ENCODE results near the gene SPOP. TPM values are rescaled to one million over a fixed set of nuclear protein-coding genes. Genes with fewer than 3 reads are reported as not detected.
A peak's percentile ranks its signal among the peaks of the same experiment; 100 is the strongest.

SPOP gene
- total RNA-seq, 2 experiments from 2014 or later: 53.4 to 60.0 TPM

- Mint-ChIP-seq H3K9me3 (no peaks in the 10 kb centered on the region), H3K27ac (peak overlapping the region; percentile 81), H3K36me3 (peaks cover 10% of the 10 kb centered on the region), H3K27me3 (no peaks in the 10 kb centered on the region), H3K4me1 (ENCODE audit: low read depth) (peaks cover 26% of the 10 kb centered on the region), H3K4me3 (peak overlapping the region; percentile 30)
- intact Hi-C loops (cut with micrococcal nuclease): loop anchor here (1.0 to 5.0 kb wide), 8 partner anchors 13 to 283 kb away; partner anchors contain the start of genes KAT7, NXPH3 and PHB1
- no peak for DNase-seq
- ChIA-PET CTCF (interaction anchor here (0.6 to 24.6 kb wide), 50 partner anchors 8 to 399 kb away, joined by 3 to 564 read pairs (median 5); partner anchors contain the start of genes FAM117A, NXPH3, SLC35B1 and SPOP), POLR2A (interaction anchor here (0.7 to 2.0 kb wide), 10 partner anchors 12 to 126 kb away, joined by 3 to 9 read pairs (median 4); partner anchors contain the start of genes FAM117A, KAT7, SLC35B1 and SPOP)
Measured at GRCh38 chr17:49695698-49696232, 17.9 kb upstream of the SPOP start.

GRCh38 chr17:49694847-49695697 is 17.2 kb upstream of the SPOP start:
- CTCF ChIA-PET: interaction anchor here (0.7 to 24.6 kb wide), 31 partner anchors 13 to 399 kb away, joined by 3 to 564 read pairs (median 6); partner anchors contain the start of genes FAM117A, NXPH3, SLC35B1 and SPOP
- H3K4me3 Mint-ChIP-seq: peak overlapping the region; percentile 10

GRCh38 chr17:49692751-49693150 is 14.9 kb upstream of the SPOP start:
- Mint-ChIP-seq H3K9me3 (no peaks in the 10 kb centered on the region), H3K27me3 (no peaks in the 10 kb centered on the region), H3K4me1 (ENCODE audit: low read depth) (peaks cover 42% of the 10 kb centered on the region), H3K27ac (no peak overlapping the region), H3K36me3 (no peaks in the 10 kb centered on the region), H3K4me3 (no peak overlapping the region)
- intact Hi-C loops (cut with micrococcal nuclease): no loop called here
- ChIA-PET CTCF (interaction anchor here (1.2 to 24.6 kb wide), 2 partner anchors 16 to 121 kb away, joined by 5 to 564 read pairs; partner anchors contain the start of gene NXPH3), POLR2A (no interaction called here)
- no peak for DNase-seq

More at GRCh38 chr17:49694847-49695697, 17.2 kb upstream of the SPOP start:
- Mint-ChIP-seq H3K27me3 (no peaks in the 10 kb centered on the region), H3K36me3 (peaks cover 5% of the 10 kb centered on the region), H3K27ac (peak overlapping the region; percentile 81), H3K9me3 (no peaks in the 10 kb centered on the region), H3K4me1 (ENCODE audit: low read depth) (peaks cover 28% of the 10 kb centered on the region)
- POLR2A ChIA-PET: interaction anchor here (1.2 to 2.0 kb wide), 3 partner anchors 13 to 59 kb away, joined by 3 to 7 read pairs (median 7); partner anchors contain the start of gene SLC35B1
- intact Hi-C loops (cut with micrococcal nuclease): loop anchor here (1.0 to 5.0 kb wide), 2 partner anchors 120 to 283 kb away; partner anchors contain the start of genes NXPH3 and PHB1
- DNase-seq: peak; percentile 84

- ChIA-PET CTCF (interaction anchor here (24.6 kb wide), 1 partner anchor 120 kb away, joined by 564 read pairs; the partner anchor contains the start of gene NXPH3), POLR2A (no interaction called here)
- no peak overlapping the region for H3K27ac Mint-ChIP-seq
- intact Hi-C loops (cut with micrococcal nuclease): no loop called here
- H3K27me3 Mint-ChIP-seq: no peaks in the 10 kb centered on the region
- DNase-seq: no peak
- H3K4me3 Mint-ChIP-seq: no peak overlapping the region
- H3K4me1 Mint-ChIP-seq (ENCODE audit: low read depth): peaks cover 49% of the 10 kb centered on the region
- no peaks in the 10 kb centered on the region for H3K36me3 Mint-ChIP-seq
- H3K9me3 Mint-ChIP-seq: no peaks in the 10 kb centered on the region
Measured at GRCh38 chr17:49691677-49692191, 13.8 kb upstream of the SPOP start.

- no peaks in the 10 kb centered on the region for H3K27me3 Mint-ChIP-seq
- no peak overlapping the region for H3K4me3 Mint-ChIP-seq
- no peaks in the 10 kb centered on the region for H3K9me3 Mint-ChIP-seq
- peaks cover 46% of the 10 kb centered on the region for H3K4me1 Mint-ChIP-seq (ENCODE audit: low read depth)
- POLR2A ChIA-PET: no interaction called here
- CTCF ChIA-PET: interaction anchor here (24.6 kb wide), 1 partner anchor 119 kb away, joined by 564 read pairs; the partner anchor contains the start of gene NXPH3
- H3K36me3 Mint-ChIP-seq: no peaks in the 10 kb centered on the region
- intact Hi-C loops (cut with micrococcal nuclease): no loop called here
- no peak overlapping the region for H3K27ac Mint-ChIP-seq
- DNase-seq: no peak
Measured at GRCh38 chr17:49691086-49691676, 13.3 kb upstream of the SPOP start.

- ChIA-PET POLR2A (no interaction called here), CTCF (interaction anchor here (2.1 to 24.6 kb wide), 2 partner anchors 118 to 133 kb away, joined by 12 to 564 read pairs; partner anchors contain the start of gene NXPH3)
- Mint-ChIP-seq H3K27ac (no peak overlapping the region), H3K4me1 (ENCODE audit: low read depth) (peaks cover 36% of the 10 kb centered on the region), H3K9me3 (no peaks in the 10 kb centered on the region), H3K4me3 (no peak overlapping the region), H3K27me3 (no peaks in the 10 kb centered on the region), H3K36me3 (no peaks in the 10 kb centered on the region)
- DNase-seq: no peak
- intact Hi-C loops (cut with micrococcal nuclease): no loop called here
Measured at GRCh38 chr17:49690256-49690655, 12.4 kb upstream of the SPOP start.

GRCh38 chr17:49688848-49689247 is 11.0 kb upstream of the SPOP start:
- POLR2A ChIA-PET: interaction anchor here (0.9 kb wide), 1 partner anchor 10 kb away, joined by 4 read pairs; no protein-coding TSS in a partner anchor
- peaks cover 32% of the 10 kb centered on the region for H3K4me1 Mint-ChIP-seq (ENCODE audit: low read depth)
- no peaks in the 10 kb centered on the region for H3K9me3 Mint-ChIP-seq
- H3K27me3 Mint-ChIP-seq: no peaks in the 10 kb centered on the region
- peak overlapping the region; percentile 24 for H3K27ac Mint-ChIP-seq
- CTCF ChIA-PET: interaction anchor here (0.7 to 24.6 kb wide), 4 partner anchors 19 to 132 kb away, joined by 3 to 564 read pairs (median 8); partner anchors contain the start of genes NXPH3 and SLC35B1
- no peak for DNase-seq
- no peaks in the 10 kb centered on the region for H3K36me3 Mint-ChIP-seq
- intact Hi-C loops (cut with micrococcal nuclease): loop anchor here (1.0 kb wide), 1 partner anchor 11 kb away; the partner anchor contains the start of gene SPOP
- H3K4me3 Mint-ChIP-seq: peak overlapping the region; percentile 30

- CTCF ChIA-PET: interaction anchor here (1.4 to 24.6 kb wide), 5 partner anchors 8 to 132 kb away, joined by 3 to 564 read pairs (median 5); partner anchors contain the start of gene NXPH3
- no peaks in the 10 kb centered on the region for H3K36me3 Mint-ChIP-seq
- peaks cover 32% of the 10 kb centered on the region for H3K4me1 Mint-ChIP-seq (ENCODE audit: low read depth)
- intact Hi-C loops (cut with micrococcal nuclease): loop anchor here (1.0 kb wide), 1 partner anchor 10 kb away; the partner anchor contains the start of gene SPOP
- peak overlapping the region; percentile 88 for H3K27ac Mint-ChIP-seq
- POLR2A ChIA-PET: interaction anchor here (0.7 to 0.9 kb wide), 2 partner anchors 11 kb away, joined by 3 to 4 read pairs; no protein-coding TSS in a partner anchor
- H3K9me3 Mint-ChIP-seq: no peaks in the 10 kb centered on the region
- H3K27me3 Mint-ChIP-seq: no peaks in the 10 kb centered on the region
- peak overlapping the region; percentile 45 for H3K4me3 Mint-ChIP-seq
- peak; percentile 31 for DNase-seq
Measured at GRCh38 chr17:49687878-49688491, 10.1 kb upstream of the SPOP start.

- Mint-ChIP-seq H3K27ac (no peak overlapping the region), H3K4me1 (ENCODE audit: low read depth) (peaks cover 10% of the 10 kb centered on the region), H3K36me3 (peaks cover 9% of the 10 kb centered on the region), H3K27me3 (peaks cover 4% of the 10 kb centered on the region), H3K4me3 (no peak overlapping the region), H3K9me3 (peaks cover 2% of the 10 kb centered on the region)
- DNase-seq: no peak
- CTCF ChIA-PET: interaction anchor here (0.7 to 2.8 kb wide), 5 partner anchors 14 to 125 kb away, joined by 3 to 11 read pairs (median 6); partner anchors contain the start of gene SLC35B1
- POLR2A ChIA-PET: interaction anchor here (0.6 kb wide), 1 partner anchor 23 kb away, joined by 3 read pairs; no protein-coding TSS in a partner anchor
- intact Hi-C loops (cut with micrococcal nuclease): no loop called here
Measured at GRCh38 chr17:49681106-49681979, 3.4 kb upstream of the SPOP start.

- Mint-ChIP-seq H3K27me3 (peaks cover 4% of the 10 kb centered on the region), H3K4me3 (no peak overlapping the region), H3K36me3 (peaks cover 9% of the 10 kb centered on the region), H3K4me1 (ENCODE audit: low read depth) (peaks cover 21% of the 10 kb centered on the region), H3K9me3 (peaks cover 2% of the 10 kb centered on the region), H3K27ac (no peak overlapping the region)
- intact Hi-C loops (cut with micrococcal nuclease): no loop called here
- no peak for DNase-seq
- ChIA-PET CTCF (interaction anchor here (0.6 to 2.8 kb wide), 5 partner anchors 15 to 124 kb away, joined by 3 to 10 read pairs (median 5); no protein-coding TSS in a partner anchor), POLR2A (no interaction called here)
Measured at GRCh38 chr17:49680314-49680713, 2.4 kb upstream of the SPOP start.
